B cell (primary cell): ENCODE measurements around the gene SNTG2. TPM values are rescaled to one million over a fixed set of nuclear protein-coding genes. Genes with fewer than 3 reads are reported as not detected.

Experiments used
- ATAC-seq: fragments of 200-7000 bp; cut with Tn5 transposase; one replicate; pipeline ENCODE4 v1.10.0; 2021; ENCODE audit warnings: low read depth, mild to moderate bottlenecking, moderate number of reproducible peaks, moderate library complexity
- CTCF ChIA-PET: fragments of 350-600 bp; sonication (Branson Sonifier 250); formaldehyde crosslinking; loops from one replicate; lab custom pipeline; 2021; ENCODE audit warnings: antibody characterized with exemption, inconsistent platforms; lab: Charles Lee
- POLR2A ChIA-PET: fragments of 350-600 bp; sonication (Branson Sonifier 250); formaldehyde crosslinking; loops from one replicate; lab custom pipeline; 2021; ENCODE audit warnings: antibody characterized with exemption; lab: Charles Lee
- DNase-seq: peaks from one replicate; pipeline ENCODE4 v3.0.0; 2013
- H2AFZ ChIP-seq: 2 replicates; pipeline ENCODE4 v1.6.1; 2012; ENCODE audit warnings: mild to moderate bottlenecking, low read depth, low read length; ENCODE audit not compliant: insufficient read depth, poor library complexity, severe bottlenecking
- H3K27ac ChIP-seq, 2 donors: 1 replicate in 1 of 2; 2 replicates in 1 of 2; pipeline ENCODE4 v1.5.1; 2012 to 2013; ENCODE audit warnings: low read length in 2 of 2, mild to moderate bottlenecking in 2 of 2, moderate library complexity in 1 of 2
- H3K27me3 ChIP-seq, 4 experiments: fragments of 200-600 bp in 1 of 4; sonication (generic) in 1 of 4; replicated peaks in 1 of 4; 1 replicate in 2 of 4; 2 replicates in 2 of 4; pipeline versions ENCODE4 v1.6.1 to v1.7.0; 2013 to 2016; ENCODE audit warnings: low read length in 3 of 4, mild to moderate bottlenecking in 2 of 4, mixed read lengths in 1 of 4, moderate library complexity in 1 of 4; ENCODE audit not compliant: insufficient read depth in 4 of 4, control insufficient read depth in 3 of 4; ENCODE audit errors: control extremely low read depth in 1 of 4
- H3K36me3 ChIP-seq, 2 experiments: replicated peaks in 1 of 2; 1 replicate in 1 of 2; 2 replicates in 1 of 2; pipeline versions ENCODE4 v1.6.1 to v1.7.1; 2013; ENCODE audit warnings: low read length in 1 of 2; ENCODE audit not compliant: insufficient read depth in 2 of 2, control insufficient read depth in 1 of 2; ENCODE audit errors: control extremely low read depth in 1 of 2, extremely low read depth in 1 of 2
- H3K4me1 ChIP-seq, 2 donors: fragments of 200-600 bp in 1 of 2; sonication (generic) in 1 of 2; 1 replicate in 1 of 2; 2 replicates in 1 of 2; pipeline versions ENCODE4 v1.5.1 to v1.6.1; 2013 to 2017; ENCODE audit warnings: low read length in 2 of 2; ENCODE audit not compliant: control insufficient read depth in 2 of 2, insufficient read depth in 2 of 2
- H3K4me2 ChIP-seq: replicated peaks from 2 replicates; pipeline ENCODE3; 2012; ENCODE audit warnings: mild to moderate bottlenecking, low read depth, low read length; ENCODE audit not compliant: poor library complexity, severe bottlenecking
- H3K4me3 ChIP-seq, 5 experiments: fragments of 200-600 bp in 1 of 5; sonication (generic) in 1 of 5; 1 replicate in 3 of 5; 2 replicates in 2 of 5; pipeline versions ENCODE4 v1.5.1 to v1.7.0; 2011 to 2016; ENCODE audit warnings: low read length in 4 of 5, mild to moderate bottlenecking in 4 of 5, low read depth in 2 of 5, control low read depth in 1 of 5, moderate library complexity in 1 of 5; ENCODE audit not compliant: insufficient read depth in 1 of 5; ENCODE audit errors: control extremely low read depth in 1 of 5, extremely low read depth in 1 of 5
- H3K79me2 ChIP-seq: fragments of 200-600 bp; sonication (generic); one replicate; pipeline ENCODE4 v1.6.0; 2016; ENCODE audit warnings: low read length; ENCODE audit not compliant: control insufficient read depth, insufficient read depth
- H3K9ac ChIP-seq: fragments of 200-600 bp; sonication (generic); 2 replicates; pipeline ENCODE4 v1.6.1; 2017; ENCODE audit warnings: mild to moderate bottlenecking, low read length, moderate library complexity
- H3K9me3 ChIP-seq, 3 donors: one replicate each; pipeline versions ENCODE4 v1.6.1 to v1.7.1; 2013; ENCODE audit warnings: low read length in 2 of 3; ENCODE audit not compliant: control insufficient read depth in 2 of 3, insufficient read depth in 1 of 3; ENCODE audit errors: control extremely low read depth in 1 of 3
- H4K20me1 ChIP-seq: 2 replicates; pipeline ENCODE4 v1.6.0; 2012; ENCODE audit warnings: mild to moderate bottlenecking, low read length; ENCODE audit not compliant: insufficient read depth, control insufficient read depth, poor library complexity, severe bottlenecking
- H3K27ac Mint-ChIP-seq: one replicate; pipeline ENCODE4 v1.8.0; 2021; ENCODE audit warnings: mixed read lengths
- H3K27me3 Mint-ChIP-seq: one replicate; pipeline ENCODE4 v1.8.0; 2021; ENCODE audit warnings: mixed read lengths
- H3K4me1 Mint-ChIP-seq: one replicate; pipeline ENCODE4 v1.8.0; 2021; ENCODE audit warnings: mixed read lengths
- H3K4me3 Mint-ChIP-seq: one replicate; pipeline ENCODE4 v1.8.0; 2021; ENCODE audit warnings: mixed read lengths
- H3K9me3 Mint-ChIP-seq: one replicate; pipeline ENCODE4 v1.8.0; 2022; ENCODE audit warnings: mixed read lengths; ENCODE audit not compliant: insufficient read depth
- CTCF ChIP-seq: fragments of 200-600 bp; IDR thresholded peaks from one replicate; pipeline ENCODE4 v1.8.0; 2022; ENCODE audit warnings: antibody characterized with exemption, mild to moderate bottlenecking
- EZH2 ChIP-seq: IDR thresholded peaks from 2 replicates; pipeline ENCODE4 v1.6.1; 2012; ENCODE audit warnings: borderline replicate concordance, low read depth, mild to moderate bottlenecking, moderate library complexity, low read length; ENCODE audit not compliant: insufficient read depth, poor library complexity, severe bottlenecking
- WGBS: methylation state at CpG from one replicate; pipeline ENCODE4 v1.1.5; 2013; ENCODE audit warnings: missing lambda C conversion rate; ENCODE audit not compliant: insufficient coverage; 5-methylcytosine and 5-hydroxymethylcytosine counted together
- intact Hi-C: fragments of 100-400 bp; cut with micrococcal nuclease; formaldehyde crosslinking; loops from one replicate; pipeline ENCODE4 v1.10.0; 2022
- polyA plus RNA-seq: library from polyadenylated mRNA; depleted of rRNA; stranded (reverse); fragments of >200 nt; gene quantifications from 2 replicates; pipeline ENCODE4 v1.2.3, GENCODE V29; 2012
- total RNA-seq, 2 donors: library from RNA; stranded (reverse); fragments of 120-200 nt in 1 of 2; gene quantifications; 1 replicate in 1 of 2; 2 replicates in 1 of 2; pipeline versions ENCODE4 v1.2.3 to v1.2.4, GENCODE V29; 2013 to 2022

The SNTG2 gene
- total and polyA plus RNA-seq, 2 donors (not counting 1 experiment from before 2014, with no cell fraction given): 2.1 to 2.4 TPM

- ChIA-PET CTCF (no interaction called here), POLR2A (no interaction called here)
- ATAC-seq (no peak), DNase-seq (no peak)
- H3K9me3 Mint-ChIP-seq: peaks cover 2% of the 10 kb centered on the region
- intact Hi-C loops: no loop called here
- H3K27me3 Mint-ChIP-seq: no peaks in the 10 kb centered on the region
- TF ChIP-seq CTCF (no peak), EZH2 (no peak)
- Histone ChIP-seq H3K36me3 (no peaks in the 10 kb centered on the region), H3K9ac (no peak overlapping the region), H2AFZ (no peak overlapping the region), H3K4me3 (no peak overlapping the region), H3K9me3 (peaks cover 0 to 4% (median 0%) of the 10 kb centered on the region in 3 donors), H3K27me3 (no peaks in the 10 kb centered on the region), H3K4me1 (peaks cover 0 to 16% of the 10 kb centered on the region in 2 donors), H3K27ac (no peak overlapping the region), H3K4me2 (no peak overlapping the region), H4K20me1 (no peaks in the 10 kb centered on the region), H3K79me2 (no peaks in the 10 kb centered on the region)
- no peak overlapping the region for H3K4me3 Mint-ChIP-seq
- peaks cover 21% of the 10 kb centered on the region for H3K4me1 Mint-ChIP-seq
- no CpG with 5 or more reads among the region's 4 CpGs for WGBS
- H3K27ac Mint-ChIP-seq: no peak overlapping the region
These were observed 354.8 kb downstream of the SNTG2 start for GRCh38 chr2:1305342-1306013.

GRCh38 chr2:1306014-1306686, 355.5 kb downstream of the SNTG2 start:
- Mint-ChIP-seq H3K9me3 (peaks cover 2% of the 10 kb centered on the region), H3K27ac (no peak overlapping the region), H3K27me3 (no peaks in the 10 kb centered on the region), H3K4me1 (peaks cover 21% of the 10 kb centered on the region), H3K4me3 (no peak overlapping the region)
- H3K79me2 ChIP-seq: no peaks in the 10 kb centered on the region
- H3K36me3 ChIP-seq: no peaks in the 10 kb centered on the region
- ATAC-seq (no peak), DNase-seq (no peak)
- TF ChIP-seq CTCF: no peak
- H3K4me3 ChIP-seq: no peak overlapping the region
- H3K27me3 ChIP-seq: no peaks in the 10 kb centered on the region
- no peak overlapping the region for H3K27ac ChIP-seq
- no peaks in the 10 kb centered on the region for H4K20me1 ChIP-seq
- peaks cover 0 to 4% (median 0%) of the 10 kb centered on the region in 3 donors for H3K9me3 ChIP-seq
- ChIA-PET CTCF (no interaction called here), POLR2A (no interaction called here)
- no peak overlapping the region for H2AFZ ChIP-seq
- no peak overlapping the region for H3K9ac ChIP-seq
- H3K4me1 ChIP-seq: peaks cover 0 to 16% of the 10 kb centered on the region in 2 donors
- intact Hi-C loops: no loop called here
- no peak overlapping the region for H3K4me2 ChIP-seq
- WGBS: 93% methylated on average over 13 of the region's 13 CpGs
